Common myeloid progenitor, CD34-positive (primary cell): ENCODE measurements around the gene DNAH8.

ENCODE experiments used
- CTCF ChIA-PET: fragments of 350-600 bp; sonication (Branson Sonifier 250); formaldehyde crosslinking; loops from one replicate; lab custom pipeline; 2021; ENCODE audit warnings: antibody characterized with exemption; lab: Charles Lee
- POLR2A ChIA-PET: fragments of 350-600 bp; sonication (Branson Sonifier 250); formaldehyde crosslinking; loops from one replicate; lab custom pipeline; 2021; ENCODE audit warnings: antibody characterized with exemption; lab: Charles Lee
- DNase-seq, 3 donors: peaks; one replicate each; pipeline versions ENCODE4 v3.0.0 to v3.0.0-alpha.2; 2013
- H3K27ac ChIP-seq, 2 experiments: 1 replicate in 1 of 2; 2 replicates in 1 of 2; pipeline ENCODE4 v1.7.0; 2013; ENCODE audit warnings: inconsistent platforms in 2 of 2, low read length in 2 of 2, mild to moderate bottlenecking in 2 of 2, low read depth in 1 of 2, moderate library complexity in 1 of 2; ENCODE audit not compliant: severe bottlenecking in 2 of 2, insufficient read depth in 1 of 2, poor library complexity in 1 of 2
- H3K27me3 ChIP-seq, 5 experiments: replicated peaks in 2 of 5; 1 replicate in 3 of 5; 2 replicates in 2 of 5; pipeline versions ENCODE4 v1.6.1 to v1.7.0; 2013; ENCODE audit warnings: low read length in 4 of 5, mild to moderate bottlenecking in 2 of 5, moderate library complexity in 2 of 5, inconsistent platforms in 1 of 5; ENCODE audit not compliant: insufficient read depth in 5 of 5, control insufficient read depth in 4 of 5
- H3K36me3 ChIP-seq, 4 experiments: 1 replicate in 2 of 4; 2 replicates in 2 of 4; pipeline versions ENCODE4 v1.6.1 to v1.7.0; 2013; ENCODE audit warnings: low read length in 3 of 4, control low read depth in 1 of 4, mild to moderate bottlenecking in 1 of 4; ENCODE audit not compliant: control insufficient read depth in 4 of 4, insufficient read depth in 4 of 4
- H3K4me1 ChIP-seq, 4 experiments: 1 replicate in 3 of 4; 2 replicates in 1 of 4; pipeline versions ENCODE4 v1.6.1 to v1.7.1; 2013; ENCODE audit warnings: low read length in 3 of 4, mild to moderate bottlenecking in 3 of 4, control low read depth in 1 of 4, inconsistent platforms in 1 of 4, moderate library complexity in 1 of 4; ENCODE audit not compliant: control insufficient read depth in 4 of 4, insufficient read depth in 4 of 4; ENCODE audit errors: control extremely low read depth in 1 of 4
- H3K4me3 ChIP-seq, 7 experiments: 1 replicate in 4 of 7; 2 replicates in 3 of 7; pipeline versions ENCODE4 v1.5.1 to v1.7.0; 2013; ENCODE audit warnings: mild to moderate bottlenecking in 7 of 7, low read length in 6 of 7, moderate library complexity in 6 of 7, inconsistent platforms in 2 of 7, low read depth in 2 of 7, control low read depth in 1 of 7; ENCODE audit not compliant: insufficient read depth in 4 of 7, control insufficient read depth in 1 of 7; ENCODE audit errors: extremely low read depth in 1 of 7
- H3K9me3 ChIP-seq, 5 experiments: 1 replicate in 4 of 5; 2 replicates in 1 of 5; pipeline versions ENCODE4 v1.6.1 to v1.7.1; 2013; ENCODE audit warnings: low read length in 4 of 5, mild to moderate bottlenecking in 2 of 5, inconsistent platforms in 1 of 5, low read depth in 1 of 5, moderate library complexity in 1 of 5; ENCODE audit not compliant: control insufficient read depth in 4 of 5, insufficient read depth in 2 of 5; ENCODE audit errors: control extremely low read depth in 1 of 5
- WGBS: methylation state at CpG from one replicate; pipeline ENCODE4 v1.1.5; 2013; ENCODE audit not compliant: insufficient coverage; 5-methylcytosine and 5-hydroxymethylcytosine counted together

DNAH8 gene

GRCh38 chr6:39056191-39056590 is 341.1 kb downstream of the DNAH8 start:
- H3K27me3 ChIP-seq: peaks cover 0 to 52% (median 11%) of the 10 kb centered on the region in 5 experiments
- H3K36me3 ChIP-seq: no peaks in the 10 kb centered on the region
- ChIA-PET CTCF (no interaction called here), POLR2A (no interaction called here)
- peaks cover 0 to 17% (median 8%) of the 10 kb centered on the region in 4 experiments for H3K4me1 ChIP-seq
- WGBS: 100% methylated on average over 2 of the region's 5 CpGs
- DNase-seq: no peak
- no peak overlapping the region for H3K27ac ChIP-seq
- H3K4me3 ChIP-seq: no peak overlapping the region
- H3K9me3 ChIP-seq: no peaks in the 10 kb centered on the region

- no peak overlapping the region for H3K4me3 ChIP-seq
- peaks cover 0 to 57% (median 15%) of the 10 kb centered on the region in 5 experiments for H3K27me3 ChIP-seq
- ChIA-PET POLR2A (no interaction called here), CTCF (no interaction called here)
- 97% methylated on average over 4 of the region's 9 CpGs for WGBS
- H3K9me3 ChIP-seq: no peaks in the 10 kb centered on the region
- DNase-seq: no peak
- no peaks in the 10 kb centered on the region for H3K36me3 ChIP-seq
- no peak overlapping the region for H3K27ac ChIP-seq
- peaks cover 0 to 12% (median 3%) of the 10 kb centered on the region in 4 experiments for H3K4me1 ChIP-seq
Observed at GRCh38 chr6:39056681-39057080, 341.6 kb downstream of the DNAH8 start.

- Histone ChIP-seq H3K27me3 (peaks cover 0 to 65% (median 15%) of the 10 kb centered on the region in 5 experiments), H3K27ac (no peak overlapping the region), H3K9me3 (no peaks in the 10 kb centered on the region), H3K4me1 (peaks cover 0 to 4% (median 0%) of the 10 kb centered on the region in 4 experiments), H3K4me3 (no peak overlapping the region), H3K36me3 (no peaks in the 10 kb centered on the region)
- CTCF ChIA-PET: no interaction called here
- 83% methylated on average over 9 of the region's 17 CpGs for WGBS
- POLR2A ChIA-PET: no interaction called here
- no peak for DNase-seq
Observed at GRCh38 chr6:39057251-39058155, 342.4 kb downstream of the DNAH8 start.

- CTCF ChIA-PET: no interaction called here
Observed at GRCh38 chr6:39058471-39059147, 343.5 kb downstream of the DNAH8 start.

GRCh38 chr6:39059496-39060310 is 344.6 kb downstream of the DNAH8 start:
- no peaks in the 10 kb centered on the region for H3K4me1 ChIP-seq
- no peak overlapping the region for H3K4me3 ChIP-seq
- H3K27ac ChIP-seq: no peak overlapping the region
- 84% methylated on average over 13 of the region's 14 CpGs for WGBS
- H3K36me3 ChIP-seq: no peaks in the 10 kb centered on the region
- POLR2A ChIA-PET: no interaction called here
- no peak for DNase-seq
- H3K27me3 ChIP-seq: peaks cover 0 to 63% (median 15%) of the 10 kb centered on the region in 5 experiments
- no peaks in the 10 kb centered on the region for H3K9me3 ChIP-seq
- CTCF ChIA-PET: interaction anchor here (1.1 to 2.2 kb wide), 2 partner anchors 19 to 63 kb away, joined by 3 to 7 read pairs; no protein-coding TSS in a partner anchor

More at GRCh38 chr6:39058471-39059147, 343.5 kb downstream of the DNAH8 start:
- Histone ChIP-seq H3K9me3 (no peaks in the 10 kb centered on the region), H3K27me3 (peaks cover 0 to 71% (median 15%) of the 10 kb centered on the region in 5 experiments), H3K4me3 (no peak overlapping the region), H3K4me1 (no peaks in the 10 kb centered on the region), H3K27ac (no peak overlapping the region), H3K36me3 (no peaks in the 10 kb centered on the region)
- POLR2A ChIA-PET: no interaction called here
- DNase-seq: no peak
- WGBS: 81% methylated on average over 5 of the region's 6 CpGs

GRCh38 chr6:39060467-39061160 is 345.5 kb downstream of the DNAH8 start:
- Histone ChIP-seq H3K4me3 (no peak overlapping the region), H3K27me3 (peaks cover 0 to 69% (median 14%) of the 10 kb centered on the region in 5 experiments), H3K27ac (no peak overlapping the region), H3K36me3 (no peaks in the 10 kb centered on the region), H3K9me3 (no peaks in the 10 kb centered on the region), H3K4me1 (no peaks in the 10 kb centered on the region)
- WGBS: 88% methylated on average over 6 of the region's 7 CpGs
- ChIA-PET CTCF (interaction anchor here (1.1 to 2.2 kb wide), 3 partner anchors 14 to 64 kb away, joined by 3 to 7 read pairs (median 3); no protein-coding TSS in a partner anchor), POLR2A (no interaction called here)
- no peak for DNase-seq
